ENCODE data around the gene MARK3. TPM values are rescaled to one million over a fixed set of nuclear protein-coding genes. Genes with fewer than 3 reads are reported as not detected.

Gene MARK3
- total RNA-seq, 1 experiment from 2014 or later: 78.0 TPM

- peaks cover 7% of the 10 kb centered on the region; the same call in 1 of the 2 replicates for H3K4me1 ChIP-seq
- Mint-ChIP-seq H3K4me3 (ENCODE audit: unreplicated experiment) (no peak overlapping the region), H3K36me3 (ENCODE audit: insufficient read depth, unreplicated experiment) (peaks cover 93% of the 10 kb centered on the region), H3K27me3 (ENCODE audit: insufficient read depth, unreplicated experiment) (no peaks in the 10 kb centered on the region), H3K27ac (ENCODE audit: unreplicated experiment) (no peak overlapping the region), H3K9me3 (ENCODE audit: unreplicated experiment) (no peaks in the 10 kb centered on the region), H3K4me1 (ENCODE audit: low read depth, unreplicated experiment) (no peaks in the 10 kb centered on the region)
- no peak for DNase-seq
- ChIA-PET POLR2A (interaction anchor here (1.2 kb wide), 2 partner anchors 10 to 11 kb away, joined by 3 to 4 read pairs; partner anchors contain the start of gene EIF5), CTCF (no interaction called here)
- peaks cover 2% of the 10 kb centered on the region for H3K36me3 ChIP-seq (ENCODE audit: control insufficient read depth, insufficient read depth, low read length)
- H3K9me3 ChIP-seq: no peaks in the 10 kb centered on the region
- TF ChIP-seq, protein P1, sequence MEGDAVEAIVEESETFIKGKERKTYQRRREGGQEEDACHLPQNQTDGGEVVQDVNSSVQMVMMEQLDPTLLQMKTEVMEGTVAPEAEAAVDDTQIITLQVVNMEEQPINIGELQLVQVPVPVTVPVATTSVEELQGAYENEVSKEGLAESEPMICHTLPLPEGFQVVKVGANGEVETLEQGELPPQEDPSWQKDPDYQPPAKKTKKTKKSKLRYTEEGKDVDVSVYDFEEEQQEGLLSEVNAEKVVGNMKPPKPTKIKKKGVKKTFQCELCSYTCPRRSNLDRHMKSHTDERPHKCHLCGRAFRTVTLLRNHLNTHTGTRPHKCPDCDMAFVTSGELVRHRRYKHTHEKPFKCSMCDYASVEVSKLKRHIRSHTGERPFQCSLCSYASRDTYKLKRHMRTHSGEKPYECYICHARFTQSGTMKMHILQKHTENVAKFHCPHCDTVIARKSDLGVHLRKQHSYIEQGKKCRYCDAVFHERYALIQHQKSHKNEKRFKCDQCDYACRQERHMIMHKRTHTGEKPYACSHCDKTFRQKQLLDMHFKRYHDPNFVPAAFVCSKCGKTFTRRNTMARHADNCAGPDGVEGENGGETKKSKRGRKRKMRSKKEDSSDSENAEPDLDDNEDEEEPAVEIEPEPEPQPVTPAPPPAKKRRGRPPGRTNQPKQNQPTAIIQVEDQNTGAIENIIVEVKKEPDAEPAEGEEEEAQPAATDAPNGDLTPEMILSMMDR (IDR thresholded peaks at IDR 0.05; ENCODE audit: insufficient read depth in 1 of 2, low read depth in 1 of 2, low read length in 1 of 2, severe bottlenecking in 1 of 2, unreplicated experiment in 1 of 2): no peak
- H3K4me3 ChIP-seq (ENCODE audit: low read depth, low read length): no peak overlapping the region
- intact Hi-C loops (cut with micrococcal nuclease; ENCODE audit: unreplicated experiment): no loop called here
- H3K27me3 ChIP-seq (replicated peaks; ENCODE audit: control insufficient read depth, insufficient read depth, low read length): no peaks in the 10 kb centered on the region
- no TSS peak for BruUV-seq (replicated peaks)
These were observed 41.9 kb upstream of the MARK3 start for GRCh38 chr14:103343164-103343879.

GRCh38 chr14:103343905-103344797, 41.1 kb upstream of the MARK3 start:
- Mint-ChIP-seq H3K9me3 (ENCODE audit: unreplicated experiment) (no peaks in the 10 kb centered on the region), H3K4me1 (ENCODE audit: low read depth, unreplicated experiment) (no peaks in the 10 kb centered on the region), H3K36me3 (ENCODE audit: insufficient read depth, unreplicated experiment) (peaks cover 85% of the 10 kb centered on the region), H3K4me3 (ENCODE audit: unreplicated experiment) (no peak overlapping the region), H3K27ac (ENCODE audit: unreplicated experiment) (no peak overlapping the region), H3K27me3 (ENCODE audit: insufficient read depth, unreplicated experiment) (no peaks in the 10 kb centered on the region)
- Histone ChIP-seq H3K36me3 (ENCODE audit: control insufficient read depth, insufficient read depth, low read length) (peaks cover 2% of the 10 kb centered on the region), H3K4me3 (ENCODE audit: low read depth, low read length) (no peak overlapping the region), H3K9me3 (no peaks in the 10 kb centered on the region), H3K27me3 (replicated peaks; ENCODE audit: control insufficient read depth, insufficient read depth, low read length) (no peaks in the 10 kb centered on the region), H3K4me1 (peaks cover 7% of the 10 kb centered on the region; the same call in 1 of the 2 replicates)
- no peak for DNase-seq
- intact Hi-C loops (cut with micrococcal nuclease; ENCODE audit: unreplicated experiment): no loop called here
- TF ChIP-seq, protein P1 (IDR thresholded peaks at IDR 0.05; ENCODE audit: insufficient read depth in 1 of 2, low read depth in 1 of 2, low read length in 1 of 2, severe bottlenecking in 1 of 2, unreplicated experiment in 1 of 2): no peak
- BruUV-seq (replicated peaks): no TSS peak
- CTCF ChIA-PET: no interaction called here
- POLR2A ChIA-PET: interaction anchor here (1.2 kb wide), 1 partner anchor 10 kb away, joined by 3 read pairs; no protein-coding TSS in a partner anchor

DNA sequence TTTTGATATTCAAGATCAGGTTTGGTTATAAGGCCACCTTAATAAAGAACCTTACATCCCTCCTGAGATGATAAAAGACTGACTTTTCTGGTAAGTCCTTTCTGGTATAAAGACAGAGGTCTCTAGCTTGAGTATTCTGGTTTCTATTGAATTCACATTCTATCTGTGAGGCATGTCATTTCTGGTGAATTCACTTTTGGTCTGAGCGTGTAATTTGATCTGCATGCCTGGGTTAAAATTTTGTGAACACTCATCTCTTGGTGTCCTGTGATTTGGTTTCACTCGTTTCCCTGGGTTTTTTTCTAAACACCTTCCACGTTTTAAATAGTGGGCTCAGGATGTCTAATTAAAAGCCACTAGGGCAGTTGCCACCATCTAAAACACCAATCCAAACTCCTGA, 38.9 kb upstream of the MARK3 start:
- ChIA-PET CTCF (no interaction called here), POLR2A (interaction anchor here (1.9 kb wide), 1 partner anchor 12 kb away, joined by 7 read pairs; the partner anchor contains the start of gene EIF5)
- H3K4me1 ChIP-seq: peaks cover 7% of the 10 kb centered on the region; the same call in 1 of the 2 replicates
- H3K4me3 ChIP-seq (ENCODE audit: low read depth, low read length): no peak overlapping the region
- H3K9me3 ChIP-seq: no peaks in the 10 kb centered on the region
- Mint-ChIP-seq H3K9me3 (ENCODE audit: unreplicated experiment) (no peaks in the 10 kb centered on the region), H3K27ac (ENCODE audit: unreplicated experiment) (no peak overlapping the region), H3K4me3 (ENCODE audit: unreplicated experiment) (no peak overlapping the region), H3K36me3 (ENCODE audit: insufficient read depth, unreplicated experiment) (peaks cover 64% of the 10 kb centered on the region), H3K4me1 (ENCODE audit: low read depth, unreplicated experiment) (no peaks in the 10 kb centered on the region), H3K27me3 (ENCODE audit: insufficient read depth, unreplicated experiment) (no peaks in the 10 kb centered on the region)
- no TSS peak for BruUV-seq (replicated peaks)
- intact Hi-C loops (cut with micrococcal nuclease; ENCODE audit: unreplicated experiment): no loop called here
- H3K36me3 ChIP-seq (ENCODE audit: control insufficient read depth, insufficient read depth, low read length): peaks cover 2% of the 10 kb centered on the region
- TF ChIP-seq, protein P1 (IDR thresholded peaks at IDR 0.05; ENCODE audit: insufficient read depth in 1 of 2, low read depth in 1 of 2, low read length in 1 of 2, severe bottlenecking in 1 of 2, unreplicated experiment in 1 of 2): no peak
- H3K27me3 ChIP-seq (replicated peaks; ENCODE audit: control insufficient read depth, insufficient read depth, low read length): no peaks in the 10 kb centered on the region
- DNase-seq: no peak

Data from Caco-2 (cell line).